Stimulated activated CD8-positive, alpha-beta memory T cell treated with anti-CD3 and anti-CD28 coated beads, Interleukin-4, amount 100 ng/mL, for 48 hours (primary cell): ENCODE measurements around the gene CNPY1.
"Not testable (repeated sequence)": the region's sequence is repeated elsewhere in the genome, so short reads cannot be mapped to it uniquely, and the experiment has no call there.

Experiments
- DNase-seq: peaks from one replicate; pipeline ENCODE4 v3.0.0-alpha.2; 2020

The CNPY1 gene

GRCh38 chr7:155577509-155577905 is 31.1 kb upstream of the CNPY1 start:
- no peak for DNase-seq

GRCh38 chr7:155576900-155577508 is 30.6 kb upstream of the CNPY1 start:
- DNase-seq: no peak

- no peak for DNase-seq
Measured at GRCh38 chr7:155576416-155576815, 30.1 kb upstream of the CNPY1 start.

GRCh38 chr7:155574556-155575290 is 28.4 kb upstream of the CNPY1 start:
- DNase-seq: no peak

GRCh38 chr7:155571581-155572345 is 25.4 kb upstream of the CNPY1 start:
- DNase-seq: no peak

GRCh38 chr7:155570991-155571390 is 24.6 kb upstream of the CNPY1 start:
- no peak for DNase-seq

- no peak for DNase-seq
Measured at GRCh38 chr7:155570171-155570958, 24.0 kb upstream of the CNPY1 start.

- DNase-seq: no peak
Measured at GRCh38 chr7:155569681-155570080, 23.3 kb upstream of the CNPY1 start.

- DNase-seq: no peak
Measured at GRCh38 chr7:155568842-155569494, 22.6 kb upstream of the CNPY1 start.

GRCh38 chr7:155568333-155568660 is 21.9 kb upstream of the CNPY1 start:
- no peak for DNase-seq

GRCh38 chr7:155567646-155568332 is 21.4 kb upstream of the CNPY1 start:
- no peak for DNase-seq

GRCh38 chr7:155566011-155566836 is 19.9 kb upstream of the CNPY1 start:
- DNase-seq: no peak

- no peak for DNase-seq
Measured at GRCh38 chr7:155565596-155565995, 19.2 kb upstream of the CNPY1 start.

- DNase-seq: not testable (repeated sequence)
Measured at GRCh38 chr7:155562976-155563375, 16.6 kb upstream of the CNPY1 start.

GRCh38 chr7:155562106-155562505 is 15.7 kb upstream of the CNPY1 start:
- DNase-seq: no peak

- no peak for DNase-seq
Measured at GRCh38 chr7:155560982-155561686, 14.8 kb upstream of the CNPY1 start.

GRCh38 chr7:155560196-155560885 is 14.0 kb upstream of the CNPY1 start:
- DNase-seq: no peak

GRCh38 chr7:155559519-155560108 is 13.3 kb upstream of the CNPY1 start:
- DNase-seq: no peak

- DNase-seq: no peak
Measured at GRCh38 chr7:155558961-155559360, 12.6 kb upstream of the CNPY1 start.
